PC-3 (cell line): Measurements from ENCODE around the gene RAB33B. TPM values are rescaled to one million over a fixed set of nuclear protein-coding genes. Genes with fewer than 3 reads are reported as not detected.

Experiments used
- ATAC-seq: fragments of 200-7000 bp; cut with Tn5 transposase; 2 replicates; pipeline ENCODE4 v1.9.1; 2020; ENCODE audit warnings: mild to moderate bottlenecking, moderate library complexity
- BruUV-seq: library from RNA; stranded (reverse); fragments of 400-500 nt; replicated peaks from 2 replicates; lab custom pipeline; 2021; lab: Mats Ljungman, UMichigan
- CTCF ChIA-PET: fragments of 300-600 bp; sonication (Branson Sonifier 250); formaldehyde crosslinking; loops from one replicate; lab custom pipeline; 2022; ENCODE audit warnings: antibody characterized with exemption; lab: Charles Lee
- POLR2A ChIA-PET: fragments of 300-600 bp; sonication (Branson Sonifier 250); formaldehyde crosslinking; loops from one replicate; lab custom pipeline; 2022; ENCODE audit warnings: antibody characterized with exemption; ENCODE audit not compliant: unreplicated experiment; lab: Charles Lee
- DNase-seq: peaks from one replicate; pipeline ENCODE4 v3.0.0-alpha.2; 2015
- H2AFZ ChIP-seq: fragments of 300-600 bp; sonication (generic); 2 replicates; pipeline ENCODE4 v1.6.0; 2016; ENCODE audit warnings: antibody characterized with exemption, low read length
- H3F3A ChIP-seq: fragments of 300-600 bp; sonication (generic); one replicate; pipeline ENCODE4 v1.6.0; 2017; ENCODE audit warnings: antibody characterized with exemption, low read length, control low read depth, mild to moderate bottlenecking; ENCODE audit not compliant: unreplicated experiment
- H3K27ac ChIP-seq: fragments of 300-600 bp; sonication (generic); 2 replicates; pipeline ENCODE4 v1.5.1; 2016; ENCODE audit warnings: mild to moderate bottlenecking, low read length
- H3K27me3 ChIP-seq: fragments of 300-600 bp; sonication (generic); 2 replicates; pipeline ENCODE4 v1.6.1; 2016; ENCODE audit warnings: low read length, mixed read lengths
- H3K36me3 ChIP-seq: fragments of 300-600 bp; sonication (generic); 2 replicates; pipeline ENCODE4 v1.6.1; 2016; ENCODE audit warnings: low read depth, mixed run types, low read length, mixed read lengths
- H3K4me1 ChIP-seq: fragments of 300-600 bp; sonication (generic); 2 replicates; pipeline ENCODE4 v1.5.1; 2016; ENCODE audit warnings: low read length; ENCODE audit not compliant: insufficient read depth
- H3K4me2 ChIP-seq: fragments of 300-600 bp; sonication (generic); 2 replicates; pipeline ENCODE4 v1.6.0; 2016; ENCODE audit warnings: low read length
- H3K4me3 ChIP-seq: fragments of 300-600 bp; sonication (generic); 2 replicates; pipeline ENCODE4 v1.5.1; 2016; ENCODE audit warnings: mild to moderate bottlenecking, low read length, mixed read lengths
- H3K79me2 ChIP-seq: fragments of 300-600 bp; sonication (generic); 2 replicates; pipeline ENCODE4 v1.6.1; 2017; ENCODE audit warnings: low read length, mixed read lengths
- H3K9ac ChIP-seq: fragments of 300-600 bp; sonication (generic); 2 replicates; pipeline ENCODE4 v1.6.0; 2016; ENCODE audit warnings: mild to moderate bottlenecking, low read length
- H3K9me2 ChIP-seq: fragments of 300-600 bp; sonication (generic); replicated peaks from 2 replicates; pipeline ENCODE4 v1.6.1; 2016; ENCODE audit warnings: mixed run types, low read length, mixed read lengths
- H3K9me3 ChIP-seq: fragments of 300-600 bp; sonication (generic); 2 replicates; pipeline ENCODE4 v1.6.1; 2016; ENCODE audit warnings: low read length, mixed read lengths
- H4K20me1 ChIP-seq: fragments of 300-600 bp; sonication (generic); 2 replicates; pipeline ENCODE4 v1.6.1; 2016; ENCODE audit warnings: low read length, mixed read lengths
- CTCF ChIP-seq: fragments of 300-600 bp; sonication (generic); conservative IDR thresholded peaks from 2 replicates; pipeline ENCODE4 v1.5.1; 2017; ENCODE audit warnings: antibody characterized with exemption, low read depth, mild to moderate bottlenecking, low read length
- EZH2 ChIP-seq: fragments of 300-600 bp; sonication (generic); IDR thresholded peaks from one replicate; pipeline ENCODE4 v1.6.1; 2017; ENCODE audit warnings: antibody characterized with exemption, mild to moderate bottlenecking, low read length; ENCODE audit not compliant: unreplicated experiment
- EZH2phosphoT487 ChIP-seq: fragments of 300-600 bp; sonication (generic); IDR thresholded peaks from 2 replicates; pipeline ENCODE4 v1.6.1; 2018; ENCODE audit warnings: mild to moderate bottlenecking, antibody characterized with exemption, low read length, borderline replicate concordance
- intact Hi-C: fragments of 100-400 bp; cut with micrococcal nuclease; formaldehyde crosslinking; loops from 2 replicates; pipeline ENCODE4 v1.9.0; 2023
- total RNA-seq: library from RNA; depleted of rRNA; stranded (reverse); fragments of >200 nt; gene quantifications from 2 replicates; pipeline ENCODE4 v1.2.3, GENCODE V29; 2014

Gene RAB33B
- total RNA-seq, 1 experiment from 2014 or later: 4.4 TPM

- CTCF ChIA-PET: interaction anchor here (0.6 kb wide), 1 partner anchor 19 kb away, joined by 3 read pairs; no protein-coding TSS in a partner anchor
- no TSS peak for BruUV-seq
- Histone ChIP-seq H3K4me3 (no peak overlapping the region), H3K27ac (no peak overlapping the region), H3K27me3 (no peaks in the 10 kb centered on the region), H3K36me3 (no peaks in the 10 kb centered on the region; the same call in 1 of the 2 replicates), H3K4me2 (no peak overlapping the region), H4K20me1 (no peaks in the 10 kb centered on the region), H3K9me3 (no peaks in the 10 kb centered on the region), H3K79me2 (no peaks in the 10 kb centered on the region), H2AFZ (no peak overlapping the region), H3K4me1 (no peaks in the 10 kb centered on the region), H3K9ac (no peak overlapping the region), H3F3A (no peaks in the 10 kb centered on the region), H3K9me2 (no peaks in the 10 kb centered on the region)
- POLR2A ChIA-PET: no interaction called here
- TF ChIP-seq EZH2 (no peak), CTCF (no peak), EZH2phosphoT487 (no peak)
- intact Hi-C loops: no loop called here
- ATAC-seq: no peak
- DNase-seq: no peak
Measured at GRCh38 chr4:139503622-139504166, 49.8 kb downstream of the RAB33B start.

GRCh38 chr4:139506774-139507173 is 52.9 kb downstream of the RAB33B start:
- H3K27ac ChIP-seq: no peak overlapping the region
- no peak overlapping the region for H3K9ac ChIP-seq
- ATAC-seq: no peak
- H3K4me2 ChIP-seq: no peak overlapping the region
- no peaks in the 10 kb centered on the region for H4K20me1 ChIP-seq
- H3F3A ChIP-seq: no peaks in the 10 kb centered on the region
- peaks cover 4% of the 10 kb centered on the region for H3K36me3 ChIP-seq
- H2AFZ ChIP-seq: no peak overlapping the region
- H3K4me3 ChIP-seq: no peak overlapping the region
- H3K27me3 ChIP-seq: no peaks in the 10 kb centered on the region
- ChIA-PET POLR2A (no interaction called here), CTCF (no interaction called here)
- H3K9me2 ChIP-seq: no peaks in the 10 kb centered on the region
- intact Hi-C loops: no loop called here
- no peaks in the 10 kb centered on the region for H3K4me1 ChIP-seq
- BruUV-seq: no TSS peak
- H3K79me2 ChIP-seq: no peaks in the 10 kb centered on the region
- no peaks in the 10 kb centered on the region for H3K9me3 ChIP-seq
- TF ChIP-seq CTCF (no peak), EZH2 (no peak), EZH2phosphoT487 (no peak)
- no peak for DNase-seq

- Histone ChIP-seq H3K9me2 (no peaks in the 10 kb centered on the region), H3K9ac (no peak overlapping the region), H3K4me3 (no peak overlapping the region), H3K36me3 (peaks cover 4% of the 10 kb centered on the region), H4K20me1 (no peaks in the 10 kb centered on the region), H3K27ac (no peak overlapping the region), H3K79me2 (no peaks in the 10 kb centered on the region), H3K4me2 (no peak overlapping the region), H3K4me1 (no peaks in the 10 kb centered on the region), H3K9me3 (no peaks in the 10 kb centered on the region), H3K27me3 (no peaks in the 10 kb centered on the region), H3F3A (no peaks in the 10 kb centered on the region), H2AFZ (no peak overlapping the region)
- ChIA-PET CTCF (no interaction called here), POLR2A (no interaction called here)
- intact Hi-C loops: no loop called here
- TSS peak; percentile 6 for BruUV-seq
- TF ChIP-seq EZH2phosphoT487: no peak
- TF ChIP-seq CTCF: no peak
- no peak for TF ChIP-seq EZH2
- no peak for ATAC-seq
- DNase-seq: no peak
Measured at GRCh38 chr4:139508581-139509237, 54.8 kb downstream of the RAB33B start.
